RWPE1 (cell line): Measurements from ENCODE around the gene FGF19.

Experiments used
- CTCF ChIA-PET: fragments of 350-600 bp; sonication (Branson Sonifier 250); formaldehyde crosslinking; extraction: SDS; loops from one replicate; lab custom pipeline; 2021; lab: Yijun Ruan, JAX
- POLR2A ChIA-PET: fragments of 400-600 bp; formaldehyde crosslinking; extraction: SDS; loops from one replicate; lab custom pipeline; 2020; ENCODE audit warnings: antibody characterized with exemption; ENCODE audit not compliant: low non-redundant PET; lab: Yijun Ruan, JAX
- DNase-seq: peaks from one replicate; pipeline ENCODE4 v3.0.0; 2012; ENCODE audit warnings: low spot score
- H3K27ac ChIP-seq: fragments of 450-650 bp; 2 replicates; pipeline ENCODE4 v1.5.1; 2017
- TF ChIP-seq, protein P1 (sequence below): fragments of 450-650 bp; conservative IDR thresholded peaks from 2 replicates; pipeline ENCODE4 v1.5.1; 2017; ENCODE audit warnings: low read depth, mild to moderate bottlenecking

Gene FGF19

DNA sequence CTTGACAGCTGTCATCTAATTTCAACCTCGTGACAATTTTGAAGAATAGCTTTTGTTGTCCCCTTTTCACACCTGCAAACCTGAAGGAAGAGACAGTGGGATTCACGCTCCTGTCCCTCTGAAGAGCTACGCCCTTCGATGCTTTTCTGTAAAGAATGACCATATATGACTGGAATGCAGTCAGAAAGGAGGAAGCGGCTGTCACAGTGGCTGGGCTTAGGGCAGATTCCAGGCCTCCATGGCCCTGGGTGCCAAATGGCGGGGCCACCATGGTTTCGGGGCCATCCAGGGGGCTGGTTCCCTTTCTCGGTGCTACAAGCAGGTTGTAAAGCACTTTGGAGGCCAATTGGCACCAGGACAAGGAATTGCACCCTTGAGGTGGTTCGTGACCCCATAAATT, 22.2 kb upstream of the FGF19 start:
- CTCF ChIA-PET = interaction anchor here (0.7 kb wide), 1 partner anchor 18 kb away, joined by 3 read pairs; no protein-coding TSS in a partner anchor
- TF ChIP-seq, protein P1, sequence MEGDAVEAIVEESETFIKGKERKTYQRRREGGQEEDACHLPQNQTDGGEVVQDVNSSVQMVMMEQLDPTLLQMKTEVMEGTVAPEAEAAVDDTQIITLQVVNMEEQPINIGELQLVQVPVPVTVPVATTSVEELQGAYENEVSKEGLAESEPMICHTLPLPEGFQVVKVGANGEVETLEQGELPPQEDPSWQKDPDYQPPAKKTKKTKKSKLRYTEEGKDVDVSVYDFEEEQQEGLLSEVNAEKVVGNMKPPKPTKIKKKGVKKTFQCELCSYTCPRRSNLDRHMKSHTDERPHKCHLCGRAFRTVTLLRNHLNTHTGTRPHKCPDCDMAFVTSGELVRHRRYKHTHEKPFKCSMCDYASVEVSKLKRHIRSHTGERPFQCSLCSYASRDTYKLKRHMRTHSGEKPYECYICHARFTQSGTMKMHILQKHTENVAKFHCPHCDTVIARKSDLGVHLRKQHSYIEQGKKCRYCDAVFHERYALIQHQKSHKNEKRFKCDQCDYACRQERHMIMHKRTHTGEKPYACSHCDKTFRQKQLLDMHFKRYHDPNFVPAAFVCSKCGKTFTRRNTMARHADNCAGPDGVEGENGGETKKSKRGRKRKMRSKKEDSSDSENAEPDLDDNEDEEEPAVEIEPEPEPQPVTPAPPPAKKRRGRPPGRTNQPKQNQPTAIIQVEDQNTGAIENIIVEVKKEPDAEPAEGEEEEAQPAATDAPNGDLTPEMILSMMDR = no peak
- POLR2A ChIA-PET = no interaction called here
- no peak for DNase-seq
- no peak overlapping the region for H3K27ac ChIP-seq

DNA sequence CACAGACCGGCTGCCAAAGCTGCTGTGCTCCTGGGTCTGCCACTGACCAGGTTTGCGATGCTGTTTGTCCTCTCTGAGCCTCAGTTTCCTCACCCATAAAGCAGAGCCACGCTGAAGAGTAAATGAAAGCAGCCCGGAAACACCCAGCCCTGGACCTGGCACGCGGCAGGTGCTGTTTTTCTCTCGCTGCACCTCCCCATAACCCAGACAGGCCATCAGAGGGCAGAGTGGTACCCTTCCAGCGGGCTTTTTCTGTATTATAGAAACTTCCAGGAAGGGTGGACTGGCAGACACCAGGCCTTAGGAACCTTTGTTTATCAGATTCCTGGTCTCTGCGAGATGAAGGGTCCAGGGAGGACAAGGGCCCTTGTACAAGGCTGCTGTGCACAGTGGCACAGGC, 17.9 kb upstream of the FGF19 start:
- ChIA-PET POLR2A (no interaction called here), CTCF (interaction anchor here (0.6 to 0.7 kb wide), 2 partner anchors 22 to 166 kb away, joined by 3 read pairs; no protein-coding TSS in a partner anchor)
- no peak overlapping the region for H3K27ac ChIP-seq
- TF ChIP-seq, protein P1 = no peak
- peak; percentile 21 for DNase-seq

DNA sequence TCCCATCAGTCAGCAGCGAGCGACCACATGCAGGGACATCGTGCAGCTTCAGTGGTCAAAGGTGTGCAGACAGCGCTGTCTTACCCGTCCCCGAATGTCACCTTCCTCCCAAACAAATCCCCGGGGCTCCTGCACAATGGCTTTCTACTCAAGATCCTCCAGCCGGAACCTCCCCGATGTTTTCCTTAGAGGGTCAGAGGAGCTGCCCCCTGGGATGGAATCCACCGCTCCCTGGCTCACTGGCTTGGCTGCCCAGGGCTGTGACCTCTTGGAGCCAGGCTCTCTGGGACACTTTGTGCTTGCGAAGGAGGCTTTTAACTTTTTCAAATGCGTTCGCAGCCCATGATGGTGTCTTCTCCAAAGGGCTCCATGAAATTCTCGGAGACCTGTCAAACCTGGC, 17.3 kb upstream of the FGF19 start:
- CTCF ChIA-PET = interaction anchor here (0.6 to 0.7 kb wide), 2 partner anchors 22 to 167 kb away, joined by 3 read pairs; no protein-coding TSS in a partner anchor
- TF ChIP-seq, protein P1 = no peak
- no peak overlapping the region for H3K27ac ChIP-seq
- POLR2A ChIA-PET = no interaction called here
- DNase-seq = no peak

DNA sequence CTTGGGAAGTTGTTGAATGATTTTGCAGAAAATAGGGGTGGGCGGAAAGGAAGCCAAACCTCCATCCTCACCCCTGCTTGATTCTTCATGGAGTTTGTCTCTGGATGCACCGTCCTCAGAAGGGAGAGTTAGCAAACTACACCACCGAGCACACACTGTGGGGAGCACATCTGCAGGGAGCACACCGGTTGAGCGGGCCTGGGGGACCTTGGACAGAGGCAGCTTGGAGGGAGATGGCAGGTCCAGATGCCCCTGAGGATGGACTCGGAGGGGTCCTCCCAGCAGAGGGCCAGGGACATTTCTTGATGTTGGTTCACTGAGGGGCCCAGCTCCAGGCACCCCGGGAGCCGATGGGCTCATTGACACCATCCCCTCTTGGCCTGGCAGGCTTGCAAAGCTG, 15.1 kb upstream of the FGF19 start:
- no peak for DNase-seq
- CTCF ChIA-PET = no interaction called here
- TF ChIP-seq, protein P1 = no peak
- H3K27ac ChIP-seq = no peak overlapping the region
- POLR2A ChIA-PET = no interaction called here

DNA sequence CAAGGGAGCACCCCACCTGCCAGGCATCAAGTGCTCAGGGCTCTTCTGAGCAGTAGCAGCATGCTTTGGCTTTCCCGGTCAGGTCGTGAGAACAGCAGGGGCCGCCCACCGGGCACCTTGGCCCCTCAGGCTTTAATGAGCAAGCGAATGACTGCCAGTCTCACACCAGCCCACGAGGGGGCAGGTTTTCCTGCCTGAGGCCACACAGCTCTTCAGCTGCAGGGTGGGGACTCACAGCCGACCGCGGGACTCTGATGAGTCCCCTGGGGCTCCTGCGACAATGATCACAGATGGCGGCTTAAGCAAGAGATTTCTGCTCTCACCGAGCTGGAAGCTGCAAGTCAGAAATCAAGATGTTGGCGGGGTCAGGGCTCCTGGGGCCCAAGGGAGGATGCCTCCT, 14.3 kb upstream of the FGF19 start:
- POLR2A ChIA-PET = no interaction called here
- no peak overlapping the region for H3K27ac ChIP-seq
- CTCF ChIA-PET = no interaction called here
- TF ChIP-seq, protein P1 = no peak
- DNase-seq = peak; percentile 19

DNA sequence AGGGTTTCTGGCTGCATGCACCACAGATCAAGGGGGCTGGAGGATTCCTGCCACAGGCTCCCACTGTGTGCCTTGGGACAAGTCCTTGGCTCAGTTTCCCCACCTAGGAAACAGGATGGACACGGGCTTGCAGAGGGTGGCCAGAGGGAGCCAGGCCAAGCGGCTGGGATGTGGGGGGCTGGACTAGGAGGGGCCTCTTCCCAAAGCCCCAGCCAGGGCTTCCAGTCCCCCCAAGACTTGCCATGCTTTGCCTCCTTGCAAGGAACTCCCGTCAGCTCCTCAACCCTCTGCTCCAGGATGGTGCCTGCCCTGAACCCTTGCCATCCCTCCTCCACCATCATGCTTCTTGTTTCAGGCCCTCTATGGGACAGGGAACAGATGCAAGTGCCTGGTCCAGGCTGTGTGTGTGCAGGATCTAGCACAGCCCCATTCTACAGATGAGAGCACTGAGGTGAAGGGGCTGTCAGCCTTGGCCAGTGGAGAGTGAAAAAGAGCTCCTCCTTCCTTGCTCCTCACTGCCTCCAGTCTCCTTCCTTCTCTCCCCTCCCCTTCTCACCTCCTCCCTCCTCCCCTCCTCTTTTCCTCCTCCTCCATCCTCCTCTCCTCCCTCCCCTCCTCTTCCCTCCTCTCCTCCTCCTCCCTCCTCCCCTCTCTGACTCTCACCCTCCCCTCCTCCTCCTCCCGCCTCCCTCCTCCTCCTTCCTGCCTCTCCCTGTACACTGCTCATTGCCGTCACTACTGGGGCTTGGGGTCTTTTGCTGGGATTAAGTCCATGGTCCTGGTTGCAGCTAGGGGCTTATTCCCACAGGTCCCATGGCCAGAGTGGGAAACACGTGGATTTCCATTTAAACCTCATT, 13.3 kb upstream of the FGF19 start:
- TF ChIP-seq, protein P1 = no peak
- ChIA-PET POLR2A (no interaction called here), CTCF (interaction anchor here (0.6 kb wide), 2 partner anchors 13 to 179 kb away, joined by 3 read pairs; no protein-coding TSS in a partner anchor)
- H3K27ac ChIP-seq = no peak overlapping the region
- no peak for DNase-seq
